Amniotic epithelial cell (primary cell): ENCODE results near the gene BPIFB2.

Experiments used
- DNase-seq: peaks from one replicate; pipeline ENCODE4 v3.0.0-alpha.2; 2010; ENCODE audit warnings: low read depth

Gene BPIFB2

DNA sequence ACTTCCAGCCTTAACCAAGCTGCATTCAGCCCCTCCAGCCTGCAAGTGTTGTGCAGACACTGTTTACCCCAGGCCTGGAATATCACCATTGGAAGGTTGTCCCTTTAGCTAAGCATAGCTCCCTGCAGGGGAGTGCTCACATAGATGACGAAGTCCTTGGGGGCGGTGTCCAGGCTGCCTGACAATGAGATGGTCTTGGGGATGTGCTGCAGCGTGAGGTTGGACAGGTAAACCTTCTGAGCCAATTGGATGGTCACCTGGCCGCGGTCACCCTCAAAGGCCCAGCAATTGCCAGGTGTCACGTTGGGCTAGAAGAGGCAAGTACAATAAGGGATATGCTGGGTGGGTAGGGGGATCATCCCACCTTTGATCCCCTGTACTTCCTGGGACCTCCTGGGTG lies 21.9 kb upstream of the BPIFB2 start:
- no peak for DNase-seq

GRCh38 chr20:32986331-32986966 lies 21.1 kb upstream of the BPIFB2 start:
- no peak for DNase-seq

DNA sequence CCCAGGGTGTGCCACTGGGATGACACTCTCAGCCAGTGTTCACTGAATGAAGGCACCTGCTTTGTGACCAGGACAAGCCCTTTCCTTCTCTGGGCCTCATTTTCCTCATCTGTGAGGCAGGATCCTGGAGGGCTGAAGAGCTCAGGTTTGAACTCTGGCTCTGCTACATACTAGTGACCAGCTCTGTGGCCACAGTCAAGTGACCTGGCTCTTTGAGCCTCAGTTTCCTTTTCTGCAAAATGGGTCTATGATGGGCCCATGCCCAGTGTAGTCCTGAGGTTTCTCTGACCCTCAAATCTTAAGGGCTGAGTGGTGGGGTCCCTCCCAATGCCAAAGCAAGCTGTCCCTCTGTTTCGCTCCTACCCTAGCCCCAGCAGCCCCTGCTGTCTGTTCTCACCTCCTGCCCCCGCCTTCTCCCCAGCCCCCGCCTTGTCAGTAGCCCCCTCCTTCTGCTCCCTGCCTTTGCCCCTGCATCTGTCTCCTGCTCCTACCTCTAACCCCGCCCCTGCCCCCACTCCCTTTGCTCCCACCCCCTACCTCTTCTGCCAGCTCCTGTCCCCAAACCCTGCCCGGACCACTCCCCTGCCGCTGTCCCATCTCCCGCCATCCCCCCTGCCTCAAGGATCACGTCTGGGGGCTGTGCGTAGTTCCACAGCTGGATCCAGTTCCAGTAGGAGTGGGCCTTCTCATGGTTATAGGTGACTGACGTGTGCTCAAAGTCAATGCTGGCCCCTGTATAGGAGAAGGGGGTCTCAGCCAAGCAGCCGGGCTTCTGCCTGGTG lies 20.3 kb upstream of the BPIFB2 start:
- DNase-seq, result no peak

- DNase-seq, result no peak
These were observed 19.5 kb upstream of the BPIFB2 start for GRCh38 chr20:32988008-32988407.

GRCh38 chr20:32989507-32990283 lies 17.8 kb upstream of the BPIFB2 start:
- no peak for DNase-seq

- DNase-seq, result no peak
These were observed 17.1 kb upstream of the BPIFB2 start for GRCh38 chr20:32990426-32990825.

GRCh38 chr20:32991383-32991782 lies 16.1 kb upstream of the BPIFB2 start:
- DNase-seq, result no peak

GRCh38 chr20:32991792-32992641 lies 15.5 kb upstream of the BPIFB2 start:
- DNase-seq, result no peak

GRCh38 chr20:32993496-32994050 lies 13.9 kb upstream of the BPIFB2 start:
- no peak for DNase-seq

- no peak for DNase-seq
These were observed 11.7 kb upstream of the BPIFB2 start for GRCh38 chr20:32995802-32996201.

GRCh38 chr20:32997431-32997830 lies 10.1 kb upstream of the BPIFB2 start:
- DNase-seq, result no peak

- DNase-seq, result peak; percentile 50
These were observed 7.8 kb upstream of the BPIFB2 start for GRCh38 chr20:32999603-33000250.

DNA sequence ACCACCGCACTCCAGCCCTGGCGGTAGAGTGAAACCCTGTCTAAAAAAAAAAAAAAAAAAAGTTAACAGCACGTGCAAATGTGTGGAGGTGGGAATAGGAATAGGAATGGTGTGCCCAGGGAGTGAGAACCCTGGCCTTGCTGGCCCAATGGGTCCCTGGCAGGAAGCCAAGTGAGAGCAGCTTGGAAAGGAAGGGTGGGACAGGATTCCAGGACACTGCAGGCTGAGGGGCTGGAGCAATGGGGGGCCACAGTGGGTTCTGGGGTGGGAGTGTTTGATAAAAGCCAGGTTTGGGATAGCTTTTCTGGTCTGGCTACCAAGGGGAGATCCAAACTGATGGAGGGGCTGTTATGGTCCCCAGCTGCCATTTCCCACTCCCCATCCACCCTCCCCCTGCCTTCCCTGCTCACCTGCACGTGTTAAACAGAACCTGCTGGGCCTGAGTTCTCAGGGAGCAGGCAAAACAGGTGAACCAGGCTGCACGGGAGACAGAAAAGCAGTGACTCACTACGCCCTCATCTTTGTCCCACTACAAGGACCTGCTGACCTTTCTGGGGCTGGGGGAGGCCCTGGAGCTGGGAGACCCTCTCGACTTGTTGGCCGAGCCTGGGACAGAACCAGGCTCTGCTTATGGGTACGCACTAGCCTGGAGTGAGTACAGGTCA lies 6.6 kb upstream of the BPIFB2 start:
- no peak for DNase-seq

DNA sequence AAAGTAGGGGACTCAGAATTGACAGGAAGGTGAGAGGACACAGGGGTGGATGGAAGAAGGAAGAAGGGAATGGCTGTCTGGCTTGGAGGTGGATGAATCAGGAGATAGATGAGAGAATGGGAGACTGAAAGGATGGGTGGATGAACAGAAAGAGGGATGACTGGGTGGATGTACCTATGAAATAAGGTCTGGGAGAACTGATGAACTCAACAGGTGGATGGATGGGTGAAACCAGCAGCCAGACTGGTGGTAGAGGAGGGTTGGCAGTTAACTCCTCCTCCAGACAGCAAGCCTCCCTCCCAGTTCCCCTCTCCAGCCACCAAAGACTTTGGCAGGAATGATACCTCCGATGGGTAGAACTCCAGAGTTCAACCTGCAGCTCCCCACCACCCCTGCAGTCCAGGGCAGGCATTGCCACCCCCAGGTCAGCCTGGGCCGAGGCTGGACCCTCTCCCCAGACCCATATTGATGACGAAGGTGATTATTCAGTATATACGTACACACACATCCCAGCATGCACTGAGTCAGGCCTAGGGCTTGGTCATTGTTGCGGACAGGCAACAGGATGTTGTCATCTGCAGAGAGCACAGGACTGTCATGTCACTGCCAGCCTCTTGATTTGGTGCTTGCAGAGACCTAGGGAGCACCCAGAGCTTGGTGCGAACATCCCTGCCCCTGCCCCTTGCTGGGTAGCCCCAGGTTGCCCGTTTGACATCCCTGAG lies 5.3 kb upstream of the BPIFB2 start:
- DNase-seq, result no peak

- DNase-seq, result no peak
These were observed 3.3 kb upstream of the BPIFB2 start, which contains the start of gene SUN5 for GRCh38 chr20:33004141-33004751. SUN5 (minus strand) TSS chr20:33004433; CDS start chr20:33004340, 93 bp downstream.

DNA sequence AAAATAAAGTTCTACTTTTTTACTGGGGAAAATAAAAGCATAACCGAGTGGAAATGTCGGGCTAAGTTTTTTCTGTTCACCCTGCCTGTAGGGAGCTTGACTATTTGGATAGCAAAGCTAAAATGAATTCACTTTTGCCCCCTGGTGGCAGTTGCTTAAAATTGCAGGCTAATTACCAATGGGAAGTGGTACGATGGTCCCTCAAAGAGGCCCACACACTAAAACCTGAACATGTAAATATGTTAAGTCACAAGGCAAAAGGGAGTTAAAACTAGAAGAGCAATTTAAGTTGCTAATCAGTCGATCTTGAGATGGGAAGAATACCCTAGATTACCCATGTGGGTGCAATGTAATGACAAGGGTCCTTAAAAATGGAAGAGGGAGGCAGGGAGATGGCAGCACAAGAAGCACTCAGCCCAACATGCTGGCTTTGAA lies 2.4 kb upstream of the BPIFB2 start:
- no peak for DNase-seq

DNA sequence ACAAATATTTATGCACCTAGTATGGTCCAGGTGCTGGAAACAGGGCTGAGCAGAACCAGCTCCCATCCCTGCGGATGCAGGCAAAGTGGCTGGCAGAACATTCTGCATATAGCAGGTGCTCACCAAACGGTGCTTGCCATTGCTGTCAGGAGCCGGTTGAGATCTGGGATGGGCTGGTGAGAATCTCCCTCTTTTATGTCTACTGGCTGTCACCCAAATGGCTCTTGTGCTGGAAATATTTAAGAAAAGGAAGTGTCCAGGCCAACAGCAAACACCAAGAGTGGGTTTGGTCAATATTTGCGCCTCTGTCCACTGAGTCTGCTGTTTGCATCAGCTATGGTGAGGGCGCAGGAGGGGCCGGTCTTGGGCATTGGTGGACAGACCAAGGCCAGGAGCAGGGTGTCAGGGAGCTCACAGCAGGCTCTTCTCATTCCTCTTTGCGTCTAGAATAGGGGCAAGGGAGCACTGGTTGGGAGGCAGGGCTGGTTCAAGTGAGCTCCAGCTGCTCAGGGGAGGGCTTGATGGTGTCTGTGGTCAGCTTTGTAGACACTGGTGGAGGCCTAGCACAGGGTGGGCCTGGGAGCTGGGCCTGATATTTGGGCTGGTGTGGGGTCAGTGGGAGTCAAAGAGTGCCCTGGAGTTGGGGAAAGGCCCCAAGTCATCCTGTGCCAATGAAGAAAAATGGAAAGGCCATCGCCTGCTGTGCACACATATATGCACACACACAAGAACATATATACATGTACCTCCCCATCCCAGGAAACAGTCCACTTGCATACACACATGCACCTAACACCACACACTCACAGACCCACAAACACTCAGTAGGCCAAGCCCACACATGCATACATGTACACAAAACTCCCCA lies 1.4 kb upstream of the BPIFB2 start:
- DNase-seq, result no peak

- DNase-seq, result no peak
These were observed 628 bp upstream of the BPIFB2 start for GRCh38 chr20:33006776-33007375.
